HG03520 (cell line): ENCODE data around the gene IMMP2L.
"Not testable (repeated sequence)": the region's sequence is repeated elsewhere in the genome, so short reads cannot be mapped to it uniquely, and the experiment has no call there.

Source experiments
- ATAC-seq: cut with Tn5 transposase; IDR thresholded peaks from one replicate; pipeline ENCODE4 v1.9.1; 2021; ENCODE audit warnings: mild to moderate bottlenecking, moderate library complexity; ENCODE audit not compliant: unreplicated experiment

Gene IMMP2L

GRCh38 chr7:111473449-111474198 is 88.7 kb downstream of the IMMP2L start:
- ATAC-seq: no peak

- ATAC-seq: no peak
These were observed 91.3 kb downstream of the IMMP2L start for GRCh38 chr7:111470998-111471397.

- not testable (repeated sequence) for ATAC-seq
These were observed 92.4 kb downstream of the IMMP2L start for GRCh38 chr7:111469894-111470293.

- ATAC-seq: not testable (repeated sequence)
These were observed 96.5 kb downstream of the IMMP2L start for GRCh38 chr7:111465774-111466173.

GRCh38 chr7:111460695-111461094 is 101.6 kb downstream of the IMMP2L start:
- no peak for ATAC-seq

GRCh38 chr7:111459757-111460280 is 102.5 kb downstream of the IMMP2L start:
- no peak for ATAC-seq

GRCh38 chr7:111459065-111459756 is 103.1 kb downstream of the IMMP2L start:
- no peak for ATAC-seq

- ATAC-seq: not testable (repeated sequence)
These were observed 111.6 kb downstream of the IMMP2L start for GRCh38 chr7:111450705-111451104.

GRCh38 chr7:111447502-111447901 is 114.8 kb downstream of the IMMP2L start:
- not testable (repeated sequence) for ATAC-seq

GRCh38 chr7:111439977-111440376 is 122.3 kb downstream of the IMMP2L start:
- no peak for ATAC-seq

GRCh38 chr7:111438369-111439289 is 123.7 kb downstream of the IMMP2L start:
- no peak for ATAC-seq

GRCh38 chr7:111437736-111438135 is 124.6 kb downstream of the IMMP2L start:
- no peak for ATAC-seq

GRCh38 chr7:111436608-111437007 is 125.7 kb downstream of the IMMP2L start:
- no peak for ATAC-seq

GRCh38 chr7:111433426-111433825 is 128.9 kb downstream of the IMMP2L start:
- no peak for ATAC-seq

GRCh38 chr7:111429781-111430180 is 132.5 kb downstream of the IMMP2L start:
- ATAC-seq: no peak

GRCh38 chr7:111424768-111425167 is 137.5 kb downstream of the IMMP2L start:
- ATAC-seq: no peak

- no peak for ATAC-seq
These were observed 147.9 kb downstream of the IMMP2L start for GRCh38 chr7:111414374-111414773.

GRCh38 chr7:111413739-111414138 is 148.6 kb downstream of the IMMP2L start:
- ATAC-seq: no peak

GRCh38 chr7:111410899-111411298 is 151.4 kb downstream of the IMMP2L start:
- no peak for ATAC-seq

GRCh38 chr7:111409714-111410422 is 152.4 kb downstream of the IMMP2L start:
- ATAC-seq: no peak
